Activated CD4-positive, alpha-beta T cell treated with anti-CD3 and anti-CD28 coated beads for 4 hours (primary cell): Measurements from ENCODE around the gene FMR1.
A peak's percentile ranks its signal among the peaks of the same experiment; 100 is the strongest.

Experiments
- DNase-seq, 2 donors: peaks; one replicate each; pipeline ENCODE4 v3.0.0-alpha.2; 2020

FMR1 gene

DNA sequence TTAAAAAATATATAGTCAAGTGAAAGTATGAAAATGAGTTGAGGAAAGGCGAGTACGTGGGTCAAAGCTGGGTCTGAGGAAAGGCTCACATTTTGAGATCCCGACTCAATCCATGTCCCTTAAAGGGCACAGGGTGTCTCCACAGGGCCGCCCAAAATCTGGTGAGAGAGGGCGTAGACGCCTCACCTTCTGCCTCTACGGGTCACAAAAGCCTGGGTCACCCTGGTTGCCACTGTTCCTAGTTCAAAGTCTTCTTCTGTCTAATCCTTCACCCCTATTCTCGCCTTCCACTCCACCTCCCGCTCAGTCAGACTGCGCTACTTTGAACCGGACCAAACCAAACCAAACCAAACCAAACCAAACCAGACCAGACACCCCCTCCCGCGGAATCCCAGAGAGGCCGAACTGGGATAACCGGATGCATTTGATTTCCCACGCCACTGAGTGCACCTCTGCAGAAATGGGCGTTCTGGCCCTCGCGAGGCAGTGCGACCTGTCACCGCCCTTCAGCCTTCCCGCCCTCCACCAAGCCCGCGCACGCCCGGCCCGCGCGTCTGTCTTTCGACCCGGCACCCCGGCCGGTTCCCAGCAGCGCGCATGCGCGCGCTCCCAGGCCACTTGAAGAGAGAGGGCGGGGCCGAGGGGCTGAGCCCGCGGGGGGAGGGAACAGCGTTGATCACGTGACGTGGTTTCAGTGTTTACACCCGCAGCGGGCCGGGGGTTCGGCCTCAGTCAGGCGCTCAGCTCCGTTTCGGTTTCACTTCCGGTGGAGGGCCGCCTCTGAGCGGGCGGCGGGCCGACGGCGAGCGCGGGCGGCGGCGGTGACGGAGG lies at the start of gene FMR1:
Gene FMR1, plus strand, starts transcription at position 728 of the 831 bp plus-strand sequence. CDS start 261 bp downstream, outside the sequence.
- DNase-seq: peak; percentile 92 to 93

DNA sequence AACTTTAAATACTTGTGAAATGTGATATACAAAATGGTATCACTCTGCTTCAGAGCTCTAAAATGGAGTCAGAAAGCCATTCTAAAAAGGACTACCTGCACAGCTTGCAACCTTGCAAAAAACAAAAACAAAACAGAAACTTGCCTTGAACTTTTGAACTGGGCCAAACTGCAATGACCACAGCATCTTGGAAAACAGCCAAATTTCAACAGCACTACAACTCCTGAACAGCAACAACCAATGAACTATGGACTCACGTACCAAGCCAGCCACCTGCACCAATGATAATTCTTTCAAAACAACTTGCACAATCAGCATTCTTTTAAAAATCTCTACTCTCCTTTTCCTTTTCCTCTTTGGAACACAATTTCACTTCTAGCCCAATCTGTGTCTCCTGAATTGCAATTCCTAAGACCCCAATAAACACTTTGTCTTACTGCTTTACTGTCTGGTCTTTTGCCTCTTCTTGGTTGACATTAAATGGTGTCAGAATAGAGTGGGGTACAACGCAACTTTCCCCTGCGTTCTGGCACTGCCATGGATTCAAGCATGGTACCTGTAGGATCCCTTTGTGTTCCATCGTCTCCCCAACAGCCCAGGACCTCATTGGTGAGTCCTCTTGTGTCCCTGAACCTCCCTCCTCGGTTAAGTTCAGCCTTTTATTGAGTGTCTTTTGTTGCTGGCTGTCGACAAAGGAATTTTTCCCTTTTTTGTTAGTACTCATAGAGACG lies 35.7 kb upstream of the FMR1 start:
- DNase-seq: no peak

GRCh38 chrX:147876849-147877646 lies 34.7 kb upstream of the FMR1 start:
- no peak for DNase-seq

- no peak for DNase-seq
These were observed 34.0 kb upstream of the FMR1 start for GRCh38 chrX:147877726-147878125.

GRCh38 chrX:147884958-147885357 lies 26.8 kb upstream of the FMR1 start:
- DNase-seq: no peak

DNA sequence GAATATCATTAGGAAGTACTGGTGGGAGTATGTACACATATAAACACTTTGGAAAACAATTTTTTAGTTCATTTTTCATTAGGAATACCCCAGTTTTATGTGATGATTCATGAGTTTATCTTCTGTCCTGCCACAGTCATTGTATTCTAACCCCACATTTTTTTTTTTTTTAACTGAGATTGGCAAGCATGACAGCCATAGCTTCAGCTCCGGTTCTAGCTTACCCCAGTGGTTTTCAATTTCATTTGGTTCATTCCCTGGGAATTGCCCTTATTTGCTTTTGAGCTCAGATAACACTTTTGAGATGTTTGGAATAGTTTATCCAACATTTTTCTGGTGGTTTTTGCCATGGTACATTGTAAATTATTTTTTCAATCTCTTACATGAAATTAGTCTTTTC lies 21.0 kb upstream of the FMR1 start:
- DNase-seq: no peak

GRCh38 chrX:147891896-147892295 lies 19.8 kb upstream of the FMR1 start:
- DNase-seq: no peak

DNA sequence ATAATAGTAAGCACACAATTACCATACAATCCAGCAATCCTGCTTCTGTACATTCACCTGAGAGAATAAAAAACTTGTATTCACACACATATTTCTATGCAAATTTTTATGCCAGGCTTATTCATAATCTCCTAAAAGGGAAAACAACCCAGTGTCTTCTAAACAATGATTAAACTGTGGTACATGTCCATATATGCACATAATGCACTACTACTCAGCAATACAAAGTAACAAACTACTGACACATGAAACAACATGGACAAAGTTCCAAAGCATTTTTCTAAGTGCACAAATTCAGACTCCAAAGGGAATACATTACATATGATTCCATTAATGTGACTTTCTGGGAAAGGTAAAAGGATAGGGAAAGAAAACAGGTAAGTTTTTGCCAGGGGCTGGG lies 18.0 kb upstream of the FMR1 start:
- no peak for DNase-seq

- DNase-seq: no peak
These were observed 17.3 kb upstream of the FMR1 start for GRCh38 chrX:147894366-147894963.

GRCh38 chrX:147897117-147897516 lies 14.6 kb upstream of the FMR1 start:
- no peak for DNase-seq

DNA sequence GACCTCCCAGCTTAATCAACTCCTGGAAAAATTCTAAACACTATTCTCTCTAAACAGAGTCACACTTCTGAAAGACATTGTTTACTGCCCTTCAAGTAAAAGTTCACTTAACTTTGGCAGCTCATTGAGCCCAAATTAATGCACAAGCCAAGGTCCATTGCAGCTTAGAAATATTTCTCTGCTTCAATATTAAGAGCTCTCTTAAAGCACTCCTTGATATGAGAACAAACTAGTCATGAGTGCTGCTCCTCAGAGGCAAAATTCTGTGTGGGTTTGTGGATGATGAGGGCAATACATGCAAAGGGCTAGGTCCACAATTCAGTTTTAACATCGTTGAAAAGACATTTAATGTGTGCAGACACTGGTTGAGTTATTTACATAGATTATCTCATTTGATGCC lies 12.8 kb upstream of the FMR1 start:
- DNase-seq: no peak

DNA sequence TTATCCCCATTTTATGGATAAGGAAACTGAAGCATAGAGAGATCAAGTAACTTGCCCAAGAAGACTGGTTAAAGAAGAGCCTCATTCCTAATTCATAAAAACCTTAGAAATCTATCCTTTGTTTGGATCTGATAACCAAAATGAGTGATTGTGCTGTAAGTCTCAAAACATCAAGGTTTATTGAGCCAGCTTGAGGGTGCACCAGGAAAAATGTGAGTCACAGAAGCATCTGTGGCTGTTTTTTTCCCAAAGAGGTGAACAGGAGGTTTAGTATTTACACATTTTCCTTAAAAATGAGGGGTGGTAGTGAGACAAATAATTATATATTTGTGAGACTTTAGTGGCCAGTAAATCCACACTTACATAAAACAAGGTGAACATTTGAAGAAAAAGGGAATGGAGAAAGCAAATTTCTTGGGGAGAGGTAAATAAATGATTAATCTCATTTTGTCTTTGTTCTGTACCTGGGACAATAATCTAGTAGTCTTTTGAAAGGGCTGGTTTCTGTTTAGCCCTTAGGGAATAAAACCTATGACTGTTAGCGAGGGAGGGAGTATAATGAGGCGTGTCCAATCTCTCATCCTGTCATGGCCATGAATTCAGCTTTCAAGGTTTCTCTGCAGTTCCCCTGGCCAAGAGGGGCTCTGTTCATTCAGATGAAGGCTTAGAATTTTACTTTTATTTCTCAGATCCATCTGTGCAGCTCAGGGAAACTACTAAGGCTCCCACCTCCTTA lies 12.2 kb upstream of the FMR1 start:
- DNase-seq: no peak

DNA sequence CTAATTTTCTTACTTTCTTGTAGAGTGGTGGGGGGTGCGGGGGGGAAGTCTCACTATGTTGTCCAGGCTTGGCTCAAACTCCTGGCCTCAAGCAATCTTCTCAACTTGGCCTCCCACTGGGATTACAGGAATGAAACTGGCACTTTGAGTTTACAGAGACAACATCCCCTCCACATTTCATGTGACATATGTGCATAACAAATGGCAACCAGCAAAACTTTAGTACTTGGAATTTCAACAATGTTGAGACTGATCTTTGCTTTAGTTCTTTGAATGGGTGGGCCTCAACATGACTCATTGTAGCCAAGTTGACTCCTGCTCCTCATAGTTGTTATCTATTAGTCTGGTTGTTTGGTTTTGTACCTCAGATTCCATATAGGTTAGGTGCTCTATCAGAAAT lies 11.4 kb upstream of the FMR1 start:
- no peak for DNase-seq

DNA sequence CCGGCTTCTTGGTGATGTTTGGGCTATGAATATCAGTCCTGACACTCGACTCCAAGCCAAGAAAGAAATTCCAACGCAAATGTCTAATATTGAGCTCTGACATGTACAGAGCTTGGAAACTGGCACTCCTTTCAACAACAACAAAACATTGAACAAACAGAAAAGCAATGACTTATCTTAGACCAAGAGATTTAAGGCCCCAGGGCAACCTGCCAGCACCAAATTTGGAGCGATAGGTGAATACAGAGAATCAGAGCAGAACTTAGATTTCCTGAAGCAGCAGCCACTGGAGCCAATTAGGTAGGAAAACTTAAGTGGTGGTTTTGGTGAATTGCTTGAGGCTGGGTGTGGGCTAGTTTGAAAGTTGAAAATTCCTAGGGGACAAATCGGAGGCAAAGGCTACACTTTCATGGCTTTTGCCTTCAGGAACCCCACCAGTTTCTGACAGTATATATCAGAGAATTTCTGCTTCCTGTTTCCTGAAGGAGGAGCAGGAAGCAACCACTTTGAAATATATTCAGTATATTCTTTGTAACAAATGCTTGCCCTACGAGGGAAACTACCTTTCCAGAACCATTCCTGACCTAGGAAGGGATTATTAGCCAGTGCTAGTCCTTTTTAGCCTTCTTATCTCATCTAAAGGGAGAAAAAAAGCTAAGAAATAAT lies 10.1 kb upstream of the FMR1 start:
- no peak for DNase-seq

DNA sequence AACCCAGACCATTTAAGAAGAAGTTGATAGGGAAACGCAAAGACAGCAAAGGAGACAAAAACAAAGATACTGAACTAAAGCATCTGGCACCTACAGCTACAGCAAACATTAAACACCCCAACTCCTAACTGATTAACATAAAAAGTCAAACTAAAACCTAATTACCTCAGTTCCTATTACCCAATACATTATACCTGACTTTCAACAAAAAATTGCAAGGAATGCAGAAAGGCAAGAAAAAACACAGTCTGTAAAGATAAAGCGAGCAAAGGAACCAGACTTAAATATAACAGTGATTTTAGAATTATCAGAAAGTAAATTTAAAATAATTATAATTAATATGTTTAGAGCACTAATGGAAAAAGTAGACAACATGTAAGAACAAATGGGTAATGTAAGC lies 9.4 kb upstream of the FMR1 start:
- DNase-seq: no peak

DNA sequence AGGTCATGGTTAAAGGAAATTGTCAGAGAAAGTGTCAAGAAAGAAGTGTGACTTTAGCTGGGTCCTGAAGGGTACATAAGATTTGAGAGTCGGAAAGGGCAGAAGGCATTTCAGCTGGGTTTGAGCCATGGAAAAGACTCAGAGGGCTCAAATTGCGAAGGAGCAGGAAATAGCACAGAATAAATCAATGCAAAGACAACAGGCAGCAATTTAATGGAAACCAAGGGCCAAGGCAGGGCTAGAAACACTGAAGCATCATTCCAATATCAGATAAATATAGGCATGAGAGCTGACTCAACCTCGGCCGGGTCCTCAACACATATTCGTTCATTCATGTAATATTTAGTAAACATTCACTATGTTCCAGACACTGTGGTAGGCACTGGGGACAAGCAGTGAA lies 3.6 kb upstream of the FMR1 start:
- no peak for DNase-seq

DNA sequence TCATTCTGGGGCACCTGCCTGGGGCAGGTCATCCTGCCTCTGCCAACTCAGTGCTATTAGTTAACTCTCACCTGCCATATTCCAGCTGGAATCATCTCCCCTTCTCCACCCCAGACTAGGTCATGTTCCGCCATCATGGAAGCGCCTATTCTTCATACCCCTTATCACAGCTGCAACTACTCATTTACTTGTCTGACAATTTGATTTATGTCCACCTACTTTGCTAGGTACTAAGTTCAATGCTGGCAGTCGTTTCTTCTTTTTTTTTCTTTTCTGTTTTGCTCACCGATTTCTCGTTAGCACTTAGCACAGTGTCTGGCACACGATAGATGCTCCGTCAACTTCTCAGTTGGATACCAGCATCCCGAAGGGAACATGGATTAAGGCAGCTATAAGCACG lies 1.1 kb upstream of the FMR1 start:
- no peak for DNase-seq

- peak; percentile 11 to 16 for DNase-seq
These were observed 528 bp downstream of the FMR1 start for GRCh38 chrX:147912093-147912801.

DNA sequence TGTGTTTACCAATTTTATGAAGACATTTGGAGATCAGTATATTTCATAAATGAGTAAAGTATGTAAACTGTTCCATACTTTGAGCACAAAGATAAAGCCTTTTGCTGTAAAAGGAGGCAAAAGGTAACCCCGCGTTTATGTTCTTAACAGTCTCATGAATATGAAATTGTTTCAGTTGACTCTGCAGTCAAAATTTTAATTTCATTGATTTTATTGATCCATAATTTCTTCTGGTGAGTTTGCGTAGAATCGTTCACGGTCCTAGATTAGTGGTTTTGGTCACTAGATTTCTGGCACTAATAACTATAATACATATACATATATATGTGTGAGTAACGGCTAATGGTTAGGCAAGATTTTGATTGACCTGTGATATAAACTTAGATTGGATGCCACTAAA lies 1.9 kb downstream of the FMR1 start:
- no peak for DNase-seq

DNA sequence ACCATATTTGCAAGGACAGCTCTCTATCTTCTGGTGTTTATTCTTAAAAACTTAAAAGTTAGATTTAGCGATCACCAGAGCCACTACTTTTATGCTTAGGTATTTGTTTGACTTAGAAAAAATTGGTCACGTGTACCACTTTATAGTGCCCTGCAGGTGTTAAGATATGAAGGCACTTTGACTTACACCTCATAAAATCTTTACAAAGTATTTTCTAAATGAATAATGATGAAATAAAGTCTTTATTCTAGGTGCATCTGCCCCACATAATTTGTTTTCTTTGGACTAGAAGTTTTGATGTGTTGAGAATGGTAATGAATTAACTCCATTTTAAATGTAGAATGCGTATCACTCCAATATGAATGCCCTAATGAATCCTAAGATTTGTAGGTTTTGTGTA lies 2.9 kb downstream of the FMR1 start:
- DNase-seq: no peak

- no peak for DNase-seq
These were observed 4.8 kb downstream of the FMR1 start for GRCh38 chrX:147916375-147916968.
